GM12878 (cell line): ENCODE results near the gene NUP205. TPM values are rescaled to one million over a fixed set of nuclear protein-coding genes. Genes with fewer than 3 reads are reported as not detected.
A peak's percentile ranks its signal among the peaks of the same experiment; 100 is the strongest.

Experiments used
- ATAC-seq: fragments of 200-7000 bp; cut with Tn5 transposase; 3 replicates; pipeline ENCODE4 v1.9.1; 2020; ENCODE audit warnings: mild to moderate bottlenecking, moderate library complexity
- BruUV-seq: library from RNA; stranded (reverse); fragments of 400-500 nt; replicated peaks from 2 replicates; lab custom pipeline; 2021; lab: Mats Ljungman, UMichigan
- CTCF ChIA-PET: fragments of 300-600 bp; sonication (Branson Sonifier 250); formaldehyde crosslinking; extraction: SDS; loops from one replicate; lab custom pipeline; 2021; ENCODE audit warnings: inconsistent platforms; lab: Yijun Ruan, JAX
- POLR2A ChIA-PET: fragments of 350-600 bp; formaldehyde crosslinking; extraction: SDS; loops from one replicate; lab custom pipeline; 2021; ENCODE audit warnings: inconsistent platforms; lab: Charles Lee
- RAD21 ChIA-PET: fragments of 300-600 bp; sonication (Branson Sonifier 250); formaldehyde crosslinking; loops from one replicate; lab custom pipeline; 2023; ENCODE audit warnings: antibody characterized with exemption; ENCODE audit not compliant: unreplicated experiment; lab: Charles Lee
- SMC1A ChIA-PET: fragments of 300-600 bp; sonication (Branson Sonifier 250); formaldehyde crosslinking; loops from one replicate; lab custom pipeline; 2023; ENCODE audit not compliant: unreplicated experiment, uncharacterized antibody; lab: Charles Lee
- DNase-seq: peaks from one replicate; pipeline ENCODE4 v3.0.0-alpha.2; 2011; ENCODE audit warnings: low read depth, low spot score
- FAIRE-seq: peaks from 3 replicates; lab custom pipeline; 2011; peaks lifted over from hg19 to GRCh38; lab: Jason Lieb, UNC
- H2AFZ ChIP-seq: 2 replicates; pipeline ENCODE4 v1.6.0; 2011; ENCODE audit warnings: low read depth, low read length, control low read depth; ENCODE audit not compliant: control insufficient read depth
- H3K27ac ChIP-seq: 2 replicates; pipeline ENCODE4 v1.5.1; 2011; ENCODE audit warnings: control low read depth; ENCODE audit not compliant: control insufficient read depth, insufficient read depth
- H3K27me3 ChIP-seq, 2 experiments: replicated peaks in 1 of 2; 2 replicates each; pipeline versions ENCODE4 v1.6.0 to v1.6.1; 2011; ENCODE audit warnings: low read length in 1 of 2; ENCODE audit not compliant: control insufficient read depth in 2 of 2, insufficient read depth in 2 of 2
- H3K36me3 ChIP-seq, 2 experiments: 2 replicates each; pipeline ENCODE4 v1.5.1; 2011; ENCODE audit warnings: low read length in 1 of 2; ENCODE audit not compliant: control insufficient read depth in 2 of 2, insufficient read depth in 2 of 2
- H3K4me1 ChIP-seq: 2 replicates; pipeline ENCODE4 v1.6.1; 2011; ENCODE audit warnings: mild to moderate bottlenecking, low read length, moderate library complexity, mixed read lengths; ENCODE audit not compliant: control insufficient read depth, insufficient read depth
- H3K4me2 ChIP-seq: 2 replicates; pipeline ENCODE4 v1.6.0; 2011; ENCODE audit warnings: control low read depth; ENCODE audit not compliant: control insufficient read depth, insufficient read depth
- H3K4me3 ChIP-seq: fragments of 200-600 bp; sonication (generic); 2 replicates; pipeline ENCODE4 v1.5.1; 2016
- H3K79me2 ChIP-seq: 2 replicates; pipeline ENCODE4 v1.6.0; 2011; ENCODE audit warnings: low read length; ENCODE audit not compliant: control insufficient read depth, insufficient read depth
- H3K9ac ChIP-seq: 2 replicates; pipeline ENCODE4 v1.8.0; 2011; ENCODE audit warnings: low read length, control low read depth, mixed read lengths; ENCODE audit not compliant: control insufficient read depth, insufficient read depth
- H3K9me3 ChIP-seq: replicated peaks from 3 replicates; pipeline ENCODE4 v1.5.1; 2011; ENCODE audit warnings: mild to moderate bottlenecking, low read length; ENCODE audit not compliant: control insufficient read depth, insufficient read depth
- H4K20me1 ChIP-seq: 2 replicates; pipeline ENCODE4 v1.6.0; 2011; ENCODE audit not compliant: control insufficient read depth, insufficient read depth
- DPF2 ChIP-seq: fragments of 450-650 bp; IDR thresholded peaks from 2 replicates; pipeline ENCODE4 v1.6.1; 2017; ENCODE audit warnings: mild to moderate bottlenecking
- EP300 ChIP-seq, 2 experiments: fragments of 150-350 bp in 1 of 2; IDR thresholded peaks; 2 replicates each; pipeline ENCODE4 v1.6.1; 2011 to 2012; ENCODE audit warnings: low read depth in 2 of 2, low read length in 2 of 2, borderline replicate concordance in 1 of 2, improper control_type of control experiment in 1 of 2, inconsistent platforms in 1 of 2; ENCODE audit not compliant: control insufficient read depth in 1 of 2
- MXI1 ChIP-seq: fragments of 150-350 bp; IDR thresholded peaks from 2 replicates; pipeline ENCODE4 v1.6.1; 2011; ENCODE audit warnings: low read depth, mild to moderate bottlenecking, inconsistent platforms, low read length, improper control_type of control experiment
- NFXL1 ChIP-seq: fragments of 450-650 bp; IDR thresholded peaks from 2 replicates; pipeline ENCODE4 v1.6.1; 2017; ENCODE audit warnings: antibody characterized with exemption, mild to moderate bottlenecking, borderline replicate concordance
- NFYA ChIP-seq: IDR thresholded peaks from 2 replicates; pipeline ENCODE4 v1.6.1; 2011; ENCODE audit warnings: low read depth, mild to moderate bottlenecking, low read length, improper control_type of control experiment, borderline replicate concordance
- PAX5 ChIP-seq: IDR thresholded peaks from 2 replicates; pipeline ENCODE4 v1.6.1; 2011; ENCODE audit warnings: low read depth, low read length, borderline replicate concordance
- POLR2AphosphoS2 ChIP-seq: IDR thresholded peaks from 2 replicates; pipeline ENCODE4 v1.6.1; 2011; ENCODE audit warnings: low read depth, mild to moderate bottlenecking, low read length, improper control_type of control experiment, moderate library complexity
- WGBS: methylation state at CpG from one replicate; pipeline ENCODE4 v1.1.6; 2016; ENCODE audit warnings: low lambda C conversion rate; ENCODE audit not compliant: insufficient replicate concordance, insufficient coverage; ENCODE audit errors: missing lambda C conversion rate; 5-methylcytosine and 5-hydroxymethylcytosine counted together
- in situ Hi-C: fragments of 300-500 bp; cut with MboI; formaldehyde crosslinking; loops from 9 replicates; pipeline ENCODE4 v1.14.3; 2018; ENCODE audit warnings: mixed read lengths
- intact Hi-C: fragments of 100-400 bp; cut with micrococcal nuclease; formaldehyde crosslinking; loops from one replicate; pipeline ENCODE4 v1.14.2; 2022; ENCODE audit not compliant: unreplicated experiment
- polyA plus RNA-seq, 11 experiments: library from polyadenylated mRNA; depleted of rRNA in 4 of 11; unstranded in 6 of 11; stranded (reverse) in 5 of 11; fragments of >200 nt; fragmentation: Nextera tagmentation in 4 of 11; fragmentation: Illumina TruSeq in 1 of 11; extraction: Ambion mirVana in 4 of 11; extraction: Trizol in 1 of 11; gene quantifications; 1 replicate in 1 of 11; 2 replicates in 10 of 11; pipeline versions ENCODE4 v1.2.1 to v1.2.3, GENCODE V29; 2011 to 2016; ENCODE audit warnings: inconsistent platforms in 2 of 11, missing spikeins in 2 of 11, low read depth in 1 of 11
- total RNA-seq, 4 experiments: library from RNA; depleted of rRNA in 3 of 4; stranded (reverse); fragments of >200 nt in 3 of 4; fragmentation: Illumina TruSeq in 1 of 4; extraction: Trizol in 1 of 4; gene quantifications; 2 replicates each; pipeline versions ENCODE4 v1.2.1 to v1.2.3, GENCODE V29; 2013 to 2021
- TF ChIP-seq, protein P1 (sequence below): IDR thresholded peaks from 2 replicates; pipeline ENCODE4 v1.6.1; 2012; ENCODE audit warnings: low read depth, low read length, improper control_type of control experiment
- TF ChIP-seq, protein P2 (sequence below): fragments of 450-650 bp; IDR thresholded peaks from 2 replicates; pipeline ENCODE4 v1.6.1; 2016; ENCODE audit warnings: mild to moderate bottlenecking
- TF ChIP-seq, protein P3 (sequence below): IDR thresholded peaks from 2 replicates; pipeline ENCODE4 v1.6.1; 2012; ENCODE audit warnings: mild to moderate bottlenecking, low read depth, low read length
- TF ChIP-seq, protein P4 (sequence below): fragments of 450-650 bp; IDR thresholded peaks from 2 replicates; pipeline ENCODE4 v1.6.1; 2017; ENCODE audit warnings: borderline replicate concordance

NUP205 gene
- total and polyA plus RNA-seq, 10 of the 15 experiments (the other 5 are each of a cell fraction or from before 2014, with no cell fraction given) = 41.4 to 110 (median 85.9) TPM

DNA sequence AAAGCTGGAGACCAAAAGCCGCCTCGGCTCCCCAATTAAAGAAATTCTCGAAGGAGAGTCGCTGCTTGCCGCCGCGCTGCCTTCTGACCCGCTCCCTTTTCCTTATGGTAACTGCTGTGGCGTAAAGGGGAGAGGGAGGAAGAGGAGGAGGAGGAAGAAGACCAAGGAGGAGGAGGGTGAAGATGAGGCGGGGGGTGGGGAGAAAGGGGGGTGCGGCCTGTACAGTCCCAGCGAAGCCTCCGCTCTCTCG is 48.2 kb upstream of the NUP205 start:
- Histone ChIP-seq H3K36me3 (peaks cover 0 to 5% of the 10 kb centered on the region in 2 experiments; a peak in 1 of 4 replicates), H3K79me2 (peaks cover 51% of the 10 kb centered on the region), H3K27ac (peak overlapping the region; percentile 97), H3K9me3 (peaks cover 2% of the 10 kb centered on the region; the same call in 2 of the 3 replicates), H2AFZ (peak overlapping the region; percentile 99), H3K4me1 (no peaks in the 10 kb centered on the region), H3K4me3 (peak overlapping the region; percentile 94), H3K27me3 (no peaks in the 10 kb centered on the region), H3K4me2 (peak overlapping the region; percentile 88; the same call in 1 of the 2 replicates), H4K20me1 (no peaks in the 10 kb centered on the region)
- ChIA-PET SMC1A (interaction anchor here (1.0 to 1.5 kb wide), 3 partner anchors 31 to 94 kb away, joined by 3 to 4 read pairs (median 3); no protein-coding TSS in a partner anchor), RAD21 (interaction anchor here (0.8 kb wide), 1 partner anchor 10 kb away, joined by 4 read pairs; no protein-coding TSS in a partner anchor), CTCF (interaction anchor here (0.7 to 1.2 kb wide), 3 partner anchors 136 to 253 kb away, joined by 3 to 4 read pairs (median 3); no protein-coding TSS in a partner anchor), POLR2A (interaction anchor here (0.9 kb wide), 1 partner anchor 153 kb away, joined by 3 read pairs; the partner anchor contains the start of gene STMP1)
- WGBS = 0% methylated on average over 7 of the region's 14 CpGs
- intact Hi-C loops (loop anchor here (5.0 to 10.0 kb wide), 3 partner anchors 97 to 512 kb away; partner anchors contain the start of gene MTPN), in situ Hi-C loops (no loop called here)
- no peak for FAIRE-seq
- ATAC-seq = no peak
- no TSS peak for BruUV-seq
- no peak for DNase-seq
- TF ChIP-seq, protein P1, sequence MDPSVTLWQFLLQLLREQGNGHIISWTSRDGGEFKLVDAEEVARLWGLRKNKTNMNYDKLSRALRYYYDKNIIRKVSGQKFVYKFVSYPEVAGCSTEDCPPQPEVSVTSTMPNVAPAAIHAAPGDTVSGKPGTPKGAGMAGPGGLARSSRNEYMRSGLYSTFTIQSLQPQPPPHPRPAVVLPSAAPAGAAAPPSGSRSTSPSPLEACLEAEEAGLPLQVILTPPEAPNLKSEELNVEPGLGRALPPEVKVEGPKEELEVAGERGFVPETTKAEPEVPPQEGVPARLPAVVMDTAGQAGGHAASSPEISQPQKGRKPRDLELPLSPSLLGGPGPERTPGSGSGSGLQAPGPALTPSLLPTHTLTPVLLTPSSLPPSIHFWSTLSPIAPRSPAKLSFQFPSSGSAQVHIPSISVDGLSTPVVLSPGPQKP = no peak
- TF ChIP-seq NFXL1 = peak; percentile 69; the same call in 1 of the 2 replicates
- no peak for TF ChIP-seq PAX5
- TF ChIP-seq MXI1 = no peak
- TF ChIP-seq, protein P2, sequence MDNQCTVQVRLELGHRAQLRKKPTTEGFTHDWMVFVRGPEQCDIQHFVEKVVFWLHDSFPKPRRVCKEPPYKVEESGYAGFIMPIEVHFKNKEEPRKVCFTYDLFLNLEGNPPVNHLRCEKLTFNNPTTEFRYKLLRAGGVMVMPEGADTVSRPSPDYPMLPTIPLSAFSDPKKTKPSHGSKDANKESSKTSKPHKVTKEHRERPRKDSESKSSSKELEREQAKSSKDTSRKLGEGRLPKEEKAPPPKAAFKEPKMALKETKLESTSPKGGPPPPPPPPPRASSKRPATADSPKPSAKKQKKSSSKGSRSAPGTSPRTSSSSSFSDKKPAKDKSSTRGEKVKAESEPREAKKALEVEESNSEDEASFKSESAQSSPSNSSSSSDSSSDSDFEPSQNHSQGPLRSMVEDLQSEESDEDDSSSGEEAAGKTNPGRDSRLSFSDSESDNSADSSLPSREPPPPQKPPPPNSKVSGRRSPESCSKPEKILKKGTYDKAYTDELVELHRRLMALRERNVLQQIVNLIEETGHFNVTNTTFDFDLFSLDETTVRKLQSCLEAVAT = no peak
- no peak for TF ChIP-seq NFYA
- TF ChIP-seq DPF2 = 0 out of 2 replicates have a peak, but pooled peaks have one; percentile 15
- no peak for TF ChIP-seq EP300 (IDR thresholded peaks at IDR 0.05; ENCODE audit: borderline replicate concordance in 1 of 2, control insufficient read depth in 1 of 2, low read depth in 2 of 2, low read length in 2 of 2)
- TF ChIP-seq, protein P3, sequence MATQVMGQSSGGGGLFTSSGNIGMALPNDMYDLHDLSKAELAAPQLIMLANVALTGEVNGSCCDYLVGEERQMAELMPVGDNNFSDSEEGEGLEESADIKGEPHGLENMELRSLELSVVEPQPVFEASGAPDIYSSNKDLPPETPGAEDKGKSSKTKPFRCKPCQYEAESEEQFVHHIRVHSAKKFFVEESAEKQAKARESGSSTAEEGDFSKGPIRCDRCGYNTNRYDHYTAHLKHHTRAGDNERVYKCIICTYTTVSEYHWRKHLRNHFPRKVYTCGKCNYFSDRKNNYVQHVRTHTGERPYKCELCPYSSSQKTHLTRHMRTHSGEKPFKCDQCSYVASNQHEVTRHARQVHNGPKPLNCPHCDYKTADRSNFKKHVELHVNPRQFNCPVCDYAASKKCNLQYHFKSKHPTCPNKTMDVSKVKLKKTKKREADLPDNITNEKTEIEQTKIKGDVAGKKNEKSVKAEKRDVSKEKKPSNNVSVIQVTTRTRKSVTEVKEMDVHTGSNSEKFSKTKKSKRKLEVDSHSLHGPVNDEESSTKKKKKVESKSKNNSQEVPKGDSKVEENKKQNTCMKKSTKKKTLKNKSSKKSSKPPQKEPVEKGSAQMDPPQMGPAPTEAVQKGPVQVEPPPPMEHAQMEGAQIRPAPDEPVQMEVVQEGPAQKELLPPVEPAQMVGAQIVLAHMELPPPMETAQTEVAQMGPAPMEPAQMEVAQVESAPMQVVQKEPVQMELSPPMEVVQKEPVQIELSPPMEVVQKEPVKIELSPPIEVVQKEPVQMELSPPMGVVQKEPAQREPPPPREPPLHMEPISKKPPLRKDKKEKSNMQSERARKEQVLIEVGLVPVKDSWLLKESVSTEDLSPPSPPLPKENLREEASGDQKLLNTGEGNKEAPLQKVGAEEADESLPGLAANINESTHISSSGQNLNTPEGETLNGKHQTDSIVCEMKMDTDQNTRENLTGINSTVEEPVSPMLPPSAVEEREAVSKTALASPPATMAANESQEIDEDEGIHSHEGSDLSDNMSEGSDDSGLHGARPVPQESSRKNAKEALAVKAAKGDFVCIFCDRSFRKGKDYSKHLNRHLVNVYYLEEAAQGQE = no peak
- TF ChIP-seq, protein P4, sequence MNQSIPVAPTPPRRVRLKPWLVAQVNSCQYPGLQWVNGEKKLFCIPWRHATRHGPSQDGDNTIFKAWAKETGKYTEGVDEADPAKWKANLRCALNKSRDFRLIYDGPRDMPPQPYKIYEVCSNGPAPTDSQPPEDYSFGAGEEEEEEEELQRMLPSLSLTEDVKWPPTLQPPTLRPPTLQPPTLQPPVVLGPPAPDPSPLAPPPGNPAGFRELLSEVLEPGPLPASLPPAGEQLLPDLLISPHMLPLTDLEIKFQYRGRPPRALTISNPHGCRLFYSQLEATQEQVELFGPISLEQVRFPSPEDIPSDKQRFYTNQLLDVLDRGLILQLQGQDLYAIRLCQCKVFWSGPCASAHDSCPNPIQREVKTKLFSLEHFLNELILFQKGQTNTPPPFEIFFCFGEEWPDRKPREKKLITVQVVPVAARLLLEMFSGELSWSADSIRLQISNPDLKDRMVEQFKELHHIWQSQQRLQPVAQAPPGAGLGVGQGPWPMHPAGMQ = no peak
- no peak for TF ChIP-seq POLR2AphosphoS2
- TF ChIP-seq, all 136 proteins: peak for 2
- peak overlapping the region; percentile 98 for H3K9ac ChIP-seq
